K562 (cell line): ENCODE measurements around the gene PLPPR1. TPM values are rescaled to one million over a fixed set of nuclear protein-coding genes. Genes with fewer than 3 reads are reported as not detected.

Source experiments
- ATAC-seq: fragments of 200-7000 bp; cut with Tn5 transposase; 3 replicates; pipeline ENCODE4 v1.9.1; 2020; ENCODE audit warnings: moderate library complexity
- BruUV-seq: library from RNA; stranded (reverse); fragments of 400-500 nt; replicated peaks from 2 replicates; lab custom pipeline; 2021; lab: Mats Ljungman, UMichigan
- CTCF ChIA-PET: fragments of 300-600 bp; formaldehyde crosslinking; extraction: SDS; loops from one replicate; lab custom pipeline; 2021; ENCODE audit warnings: low intra/inter-chr PET ratio; lab: Yijun Ruan, JAX
- POLR2A ChIA-PET: fragments of 300-600, 350-650 bp; sonication (Branson Sonifier 250); formaldehyde crosslinking; extraction: SDS; loops from one replicate; lab custom pipeline; 2021; ENCODE audit warnings: antibody characterized with exemption, inconsistent platforms; lab: Yijun Ruan, JAX
- DNase-seq, 4 experiments: peaks; one replicate each; pipeline versions ENCODE4 v3.0.0 to v3.0.0-alpha.2; 2011 to 2018; ENCODE audit warnings: low spot score in 3 of 4, mixed read lengths in 3 of 4; ENCODE audit errors: extremely low read depth in 1 of 4
- FAIRE-seq: peaks from 2 replicates; lab custom pipeline; 2011; peaks lifted over from hg19 to GRCh38; lab: Jason Lieb, UNC
- H2AFZ ChIP-seq: 2 replicates; pipeline ENCODE4 v1.6.0; 2011; ENCODE audit warnings: low read depth, low read length, control low read depth, inconsistent platforms
- H3K27ac ChIP-seq: fragments of 200-600 bp; 3 replicates; pipeline ENCODE4 v1.8.0; 2011; ENCODE audit warnings: low read depth, mild to moderate bottlenecking, control low read depth, inconsistent platforms, low read length, moderate library complexity, mixed read lengths; ENCODE audit errors: extremely low read depth
- H3K27me3 ChIP-seq, 2 experiments: fragments of 300-600 bp in 1 of 2; 2 replicates in 1 of 2; 3 replicates in 1 of 2; pipeline versions ENCODE4 v1.6.0 to v1.8.0; 2011; ENCODE audit warnings: inconsistent platforms in 2 of 2, low read length in 2 of 2, mild to moderate bottlenecking in 1 of 2, mixed read lengths in 1 of 2, moderate library complexity in 1 of 2; ENCODE audit not compliant: control insufficient read depth in 2 of 2, insufficient read depth in 2 of 2
- H3K36me3 ChIP-seq: fragments of 300-600 bp; 3 replicates; pipeline ENCODE4 v1.8.0; 2011; ENCODE audit warnings: mild to moderate bottlenecking, low read length, inconsistent platforms; ENCODE audit not compliant: control insufficient read depth, insufficient read depth
- H3K4me1 ChIP-seq, 2 experiments: fragments of 200-600 bp in 1 of 2; replicated peaks in 1 of 2; 2 replicates in 1 of 2; 3 replicates in 1 of 2; pipeline versions ENCODE4 v1.5.1 to v1.8.0; 2011; ENCODE audit warnings: inconsistent platforms in 2 of 2, low read length in 2 of 2, mild to moderate bottlenecking in 1 of 2, mixed read lengths in 1 of 2, moderate library complexity in 1 of 2; ENCODE audit not compliant: control insufficient read depth in 2 of 2, insufficient read depth in 2 of 2
- H3K4me2 ChIP-seq: 2 replicates; pipeline ENCODE4 v1.6.1; 2011; ENCODE audit warnings: low read length, control low read depth, inconsistent platforms, mixed read lengths; ENCODE audit not compliant: insufficient read depth
- H3K4me3 ChIP-seq: fragments of 200-600 bp; sonication (generic), shearing (Covaris generic); 2 replicates; pipeline ENCODE4 v1.5.1; 2016; ENCODE audit warnings: control low read depth, inconsistent platforms
- H3K79me2 ChIP-seq: fragments of 200-600 bp; 3 replicates; pipeline ENCODE4 v1.8.0; 2011; ENCODE audit warnings: low read length, inconsistent platforms; ENCODE audit not compliant: control insufficient read depth, insufficient read depth
- H3K9ac ChIP-seq, 2 experiments: 2 replicates each; pipeline versions ENCODE4 v1.6.0 to v1.6.1; 2011; ENCODE audit warnings: low read depth in 2 of 2, low read length in 2 of 2, control low read depth in 1 of 2, inconsistent platforms in 1 of 2, mild to moderate bottlenecking in 1 of 2, mixed read lengths in 1 of 2; ENCODE audit not compliant: insufficient read depth in 1 of 2
- H3K9me1 ChIP-seq: one replicate; pipeline ENCODE4 v1.6.0; 2011; ENCODE audit warnings: inconsistent platforms, mild to moderate bottlenecking, low read length, moderate library complexity; ENCODE audit not compliant: control insufficient read depth, insufficient read depth
- H3K9me3 ChIP-seq: replicated peaks from 2 replicates; pipeline ENCODE4 v1.5.1; 2011; ENCODE audit warnings: low read depth, low read length, inconsistent platforms; ENCODE audit not compliant: control insufficient read depth, insufficient read depth
- H4K20me1 ChIP-seq: replicated peaks from 2 replicates; pipeline ENCODE4 v1.6.1; 2011; ENCODE audit warnings: low read length, inconsistent platforms, mixed read lengths; ENCODE audit not compliant: control insufficient read depth, insufficient read depth
- BACH1 ChIP-seq: fragments of 200-800 bp; sonication (Bioruptor generic); IDR thresholded peaks from 2 replicates; pipeline ENCODE4 v1.6.1; 2016; ENCODE audit warnings: missing genetic modification characterization, missing compliant biosample characterization
- DIDO1 ChIP-seq: fragments of 450-650 bp; IDR thresholded peaks from 2 replicates; pipeline ENCODE4 v1.6.1; 2016; ENCODE audit warnings: low read depth, missing biosample characterization, missing genetic modification characterization
- ESRRB ChIP-seq: fragments of 250-450 bp; sonication (Bioruptor Pico); IDR thresholded peaks from 2 replicates; pipeline ENCODE4 v1.5.0; 2020; ENCODE audit warnings: mild to moderate bottlenecking, moderate library complexity, borderline replicate concordance
- FOXK2 ChIP-seq, 2 experiments: fragments of 450-650 bp; IDR thresholded peaks in 1 of 2; conservative IDR thresholded peaks in 1 of 2; 2 replicates each; pipeline ENCODE4 v1.6.1; 2016; ENCODE audit warnings: low read depth in 2 of 2, mild to moderate bottlenecking in 1 of 2
- GATA2 ChIP-seq: sonication (generic); formaldehyde crosslinking; IDR thresholded peaks from 2 replicates; pipeline ENCODE4 v1.4.0; 2020; ENCODE audit warnings: mild to moderate bottlenecking, missing genetic modification reagents
- SIN3B ChIP-seq: fragments of 450-650 bp; IDR thresholded peaks from 2 replicates; pipeline ENCODE4 v1.6.1; 2017; ENCODE audit warnings: low read depth, mild to moderate bottlenecking, moderate library complexity
- ZBTB1 ChIP-seq: sonication (generic); formaldehyde crosslinking; IDR thresholded peaks from 2 replicates; pipeline ENCODE4 v1.8.1; 2023; ENCODE audit warnings: missing genetic modification reagents, low read depth, mild to moderate bottlenecking, borderline replicate concordance
- ZNF140 ChIP-seq: fragments of 250-450 bp; sonication (Bioruptor Pico); IDR thresholded peaks from 2 replicates; pipeline ENCODE4 v1.8.0; 2021; ENCODE audit warnings: moderate library complexity, mild to moderate bottlenecking, inconsistent platforms
- WGBS: fragments of 100-300 bp; shearing (Covaris generic); methylation state at CpG from one replicate; pipeline ENCODE4 v1.1.6; 2016; ENCODE audit warnings: low coverage, mixed read lengths; ENCODE audit not compliant: insufficient coverage; ENCODE audit errors: missing lambda C conversion rate; 5-methylcytosine and 5-hydroxymethylcytosine counted together
- in situ Hi-C: fragments of 300-500 bp; cut with MboI; formaldehyde crosslinking; loops from 4 replicates; pipeline ENCODE4 v1.15.0; 2018; ENCODE audit warnings: inconsistent platforms, mixed read lengths
- intact Hi-C: fragments of 100-400 bp; cut with micrococcal nuclease; formaldehyde crosslinking; loops from 2 replicates; pipeline ENCODE4 v1.14.2; 2022
- polyA plus RNA-seq, 8 experiments: library from polyadenylated mRNA; depleted of rRNA in 4 of 8; stranded (reverse) in 5 of 8; unstranded in 3 of 8; fragments of >200 nt; fragmentation: Nextera tagmentation in 2 of 8; fragmentation: Illumina TruSeq in 1 of 8; extraction: Ambion mirVana in 2 of 8; extraction: Trizol in 1 of 8; gene quantifications; 2 replicates each; pipeline versions ENCODE4 v1.2.1 to v1.2.3, GENCODE V29; 2011 to 2014; ENCODE audit warnings: inconsistent platforms in 1 of 8, missing spikeins in 1 of 8
- total RNA-seq, 7 experiments: library from RNA; depleted of rRNA in 6 of 7; stranded (reverse); fragments of >200 nt in 6 of 7; fragmentation: Illumina TruSeq in 2 of 7; extraction: Trizol in 2 of 7; gene quantifications; 2 replicates each; pipeline versions ENCODE4 v1.2.1 to v1.2.3, GENCODE V29; 2011 to 2021; ENCODE audit warnings: low replicate concordance in 1 of 7
- TF ChIP-seq, protein P1 (sequence below): fragments of 250-450 bp; sonication (Bioruptor Pico); IDR thresholded peaks from 2 replicates; pipeline ENCODE4 v1.8.0; 2021; ENCODE audit warnings: moderate library complexity, mild to moderate bottlenecking, inconsistent platforms
- TF ChIP-seq, protein P2 (sequence below): fragments of 450-650 bp; IDR thresholded peaks from 2 replicates; pipeline ENCODE4 v1.6.1; 2018; ENCODE audit warnings: mild to moderate bottlenecking, low read depth; ENCODE audit not compliant: partially characterized antibody
- TF ChIP-seq, protein P3 (sequence below): fragments of 450-650 bp; formaldehyde crosslinking; IDR thresholded peaks from 2 replicates; pipeline ENCODE4 v1.4.0; 2022; ENCODE audit warnings: mild to moderate bottlenecking, moderate library complexity
- TF ChIP-seq, protein P4 (sequence below): IDR thresholded peaks from 3 replicates; pipeline ENCODE4 v1.6.1; 2011; ENCODE audit warnings: borderline replicate concordance, mild to moderate bottlenecking, moderate library complexity; ENCODE audit not compliant: insufficient read length; ENCODE audit errors: extremely low read depth

The PLPPR1 gene
- total and polyA plus RNA-seq, 9 of the 15 experiments (the other 6 are each of a cell fraction or from before 2014, with no cell fraction given) = not detected

DNA sequence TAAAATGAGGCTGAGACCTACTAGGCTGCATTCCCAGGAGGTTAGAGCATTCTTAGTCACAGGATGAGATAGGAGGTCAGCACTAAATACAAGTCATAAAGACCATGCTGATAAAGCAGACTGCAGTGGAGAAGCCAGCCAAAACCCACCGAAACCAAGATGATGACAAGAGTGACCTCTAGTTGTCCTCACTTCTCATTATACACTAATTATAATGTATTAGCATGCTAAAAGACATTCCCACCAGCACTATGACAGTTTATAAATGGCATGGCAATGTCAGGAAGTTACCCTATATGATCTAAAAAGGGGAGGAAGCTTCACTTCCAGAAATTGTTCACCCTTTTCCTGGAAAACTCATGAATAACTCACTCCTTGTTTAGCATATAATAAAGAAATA lies 88.6 kb downstream of the PLPPR1 start:
- Histone ChIP-seq H3K9ac (no peak overlapping the region), H3K36me3 (no peaks in the 10 kb centered on the region), H2AFZ (no peak overlapping the region), H3K79me2 (no peaks in the 10 kb centered on the region), H3K27ac (no peak overlapping the region), H3K4me3 (no peak overlapping the region), H3K4me1 (no peaks in the 10 kb centered on the region), H3K9me1 (no peaks in the 10 kb centered on the region), H4K20me1 (no peaks in the 10 kb centered on the region), H3K9me3 (no peaks in the 10 kb centered on the region), H3K4me2 (no peak overlapping the region), H3K27me3 (no peaks in the 10 kb centered on the region)
- ChIA-PET CTCF (no interaction called here), POLR2A (no interaction called here)
- no peak for DNase-seq
- BruUV-seq = no TSS peak
- intact Hi-C loops = loop anchor here (5.0 to 10.0 kb wide), 3 partner anchors 115 to 410 kb away; no protein-coding TSS in a partner anchor
- TF ChIP-seq, protein P1, sequence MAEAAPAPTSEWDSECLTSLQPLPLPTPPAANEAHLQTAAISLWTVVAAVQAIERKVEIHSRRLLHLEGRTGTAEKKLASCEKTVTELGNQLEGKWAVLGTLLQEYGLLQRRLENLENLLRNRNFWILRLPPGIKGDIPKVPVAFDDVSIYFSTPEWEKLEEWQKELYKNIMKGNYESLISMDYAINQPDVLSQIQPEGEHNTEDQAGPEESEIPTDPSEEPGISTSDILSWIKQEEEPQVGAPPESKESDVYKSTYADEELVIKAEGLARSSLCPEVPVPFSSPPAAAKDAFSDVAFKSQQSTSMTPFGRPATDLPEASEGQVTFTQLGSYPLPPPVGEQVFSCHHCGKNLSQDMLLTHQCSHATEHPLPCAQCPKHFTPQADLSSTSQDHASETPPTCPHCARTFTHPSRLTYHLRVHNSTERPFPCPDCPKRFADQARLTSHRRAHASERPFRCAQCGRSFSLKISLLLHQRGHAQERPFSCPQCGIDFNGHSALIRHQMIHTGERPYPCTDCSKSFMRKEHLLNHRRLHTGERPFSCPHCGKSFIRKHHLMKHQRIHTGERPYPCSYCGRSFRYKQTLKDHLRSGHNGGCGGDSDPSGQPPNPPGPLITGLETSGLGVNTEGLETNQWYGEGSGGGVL (CRISPR knock-in tag) = no peak
- TF ChIP-seq, protein P2, sequence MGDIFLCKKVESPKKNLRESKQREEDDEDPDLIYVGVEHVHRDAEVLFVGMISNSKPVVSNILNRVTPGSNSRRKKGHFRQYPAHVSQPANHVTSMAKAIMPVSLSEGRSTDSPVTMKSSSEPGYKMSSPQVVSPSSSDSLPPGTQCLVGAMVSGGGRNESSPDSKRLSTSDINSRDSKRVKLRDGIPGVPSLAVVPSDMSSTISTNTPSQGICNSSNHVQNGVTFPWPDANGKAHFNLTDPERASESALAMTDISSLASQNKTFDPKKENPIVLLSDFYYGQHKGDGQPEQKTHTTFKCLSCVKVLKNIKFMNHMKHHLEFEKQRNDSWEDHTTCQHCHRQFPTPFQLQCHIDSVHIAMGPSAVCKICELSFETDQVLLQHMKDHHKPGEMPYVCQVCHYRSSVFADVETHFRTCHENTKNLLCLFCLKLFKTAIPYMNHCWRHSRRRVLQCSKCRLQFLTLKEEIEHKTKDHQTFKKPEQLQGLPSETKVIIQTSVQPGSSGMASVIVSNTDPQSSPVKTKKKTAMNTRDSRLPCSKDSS = no peak
- TF ChIP-seq, protein P3, sequence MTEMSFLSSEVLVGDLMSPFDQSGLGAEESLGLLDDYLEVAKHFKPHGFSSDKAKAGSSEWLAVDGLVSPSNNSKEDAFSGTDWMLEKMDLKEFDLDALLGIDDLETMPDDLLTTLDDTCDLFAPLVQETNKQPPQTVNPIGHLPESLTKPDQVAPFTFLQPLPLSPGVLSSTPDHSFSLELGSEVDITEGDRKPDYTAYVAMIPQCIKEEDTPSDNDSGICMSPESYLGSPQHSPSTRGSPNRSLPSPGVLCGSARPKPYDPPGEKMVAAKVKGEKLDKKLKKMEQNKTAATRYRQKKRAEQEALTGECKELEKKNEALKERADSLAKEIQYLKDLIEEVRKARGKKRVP (CRISPR knock-in tag) = no peak
- TF ChIP-seq SIN3B (no peak), ESRRB (CRISPR knock-in tag) (no peak), GATA2 (CRISPR knock-in tag) (no peak), BACH1 (tag) (no peak), FOXK2 (conservative IDR thresholded peaks at IDR 0.05 in 1 of 2, IDR thresholded peaks at IDR 0.05 in 1 of 2; ENCODE audit: low read depth in 2 of 2) (no peak), ZBTB1 (CRISPR knock-in tag) (no peak), ZNF140 (CRISPR knock-in tag) (no peak), DIDO1 (no peak)
- TF ChIP-seq, protein P4, sequence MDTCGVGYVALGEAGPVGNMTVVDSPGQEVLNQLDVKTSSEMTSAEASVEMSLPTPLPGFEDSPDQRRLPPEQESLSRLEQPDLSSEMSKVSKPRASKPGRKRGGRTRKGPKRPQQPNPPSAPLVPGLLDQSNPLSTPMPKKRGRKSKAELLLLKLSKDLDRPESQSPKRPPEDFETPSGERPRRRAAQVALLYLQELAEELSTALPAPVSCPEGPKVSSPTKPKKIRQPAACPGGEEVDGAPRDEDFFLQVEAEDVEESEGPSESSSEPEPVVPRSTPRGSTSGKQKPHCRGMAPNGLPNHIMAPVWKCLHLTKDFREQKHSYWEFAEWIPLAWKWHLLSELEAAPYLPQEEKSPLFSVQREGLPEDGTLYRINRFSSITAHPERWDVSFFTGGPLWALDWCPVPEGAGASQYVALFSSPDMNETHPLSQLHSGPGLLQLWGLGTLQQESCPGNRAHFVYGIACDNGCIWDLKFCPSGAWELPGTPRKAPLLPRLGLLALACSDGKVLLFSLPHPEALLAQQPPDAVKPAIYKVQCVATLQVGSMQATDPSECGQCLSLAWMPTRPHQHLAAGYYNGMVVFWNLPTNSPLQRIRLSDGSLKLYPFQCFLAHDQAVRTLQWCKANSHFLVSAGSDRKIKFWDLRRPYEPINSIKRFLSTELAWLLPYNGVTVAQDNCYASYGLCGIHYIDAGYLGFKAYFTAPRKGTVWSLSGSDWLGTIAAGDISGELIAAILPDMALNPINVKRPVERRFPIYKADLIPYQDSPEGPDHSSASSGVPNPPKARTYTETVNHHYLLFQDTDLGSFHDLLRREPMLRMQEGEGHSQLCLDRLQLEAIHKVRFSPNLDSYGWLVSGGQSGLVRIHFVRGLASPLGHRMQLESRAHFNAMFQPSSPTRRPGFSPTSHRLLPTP = no peak
- WGBS = 0% methylated on average over 1 of the region's 1 CpG
- in situ Hi-C loops = no loop called here
- FAIRE-seq = no peak
- no peak for ATAC-seq
